H1 (cell line): ENCODE results near the gene DIP2B. TPM values are rescaled to one million over a fixed set of nuclear protein-coding genes. Genes with fewer than 3 reads are reported as not detected.

Source experiments
- CTCF ChIA-PET: fragments of 300-600 bp; sonication (Branson Sonifier 250); formaldehyde crosslinking; loops from one replicate; lab custom pipeline; 2021; ENCODE audit not compliant: partially characterized antibody; lab: Charles Lee
- POLR2A ChIA-PET: fragments of 300-600 bp; sonication (Branson Sonifier 250); formaldehyde crosslinking; loops from one replicate; lab custom pipeline; 2021; ENCODE audit warnings: inconsistent platforms; ENCODE audit not compliant: partially characterized antibody; lab: Charles Lee
- DNase-seq, 2 experiments: peaks; one replicate each; pipeline versions ENCODE4 v3.0.0 to v3.0.0-alpha.2; 2010 to 2022; ENCODE audit warnings: low spot score in 2 of 2, low read depth in 1 of 2, mixed read lengths in 1 of 2
- FAIRE-seq: peaks from 2 replicates; lab custom pipeline; 2011; peaks lifted over from hg19 to GRCh38; lab: Jason Lieb, UNC
- H2AFZ ChIP-seq: 2 replicates; pipeline ENCODE4 v1.8.1; 2012; ENCODE audit warnings: low read length, inconsistent platforms
- H2AK5ac ChIP-seq: 2 replicates; pipeline ENCODE4 v1.6.1; 2013; ENCODE audit warnings: low read depth, low read length
- H2BK120ac ChIP-seq: replicated peaks from 2 replicates; pipeline ENCODE3; 2013; ENCODE audit warnings: low read depth, low read length, inconsistent platforms
- H2BK12ac ChIP-seq: 2 replicates; pipeline ENCODE4 v1.6.1; 2013; ENCODE audit warnings: low read depth, low read length
- H2BK15ac ChIP-seq: 2 replicates; pipeline ENCODE4 v1.6.1; 2013; ENCODE audit warnings: low read length
- H2BK20ac ChIP-seq: 2 replicates; pipeline ENCODE4 v1.6.1; 2013; ENCODE audit warnings: low read length
- H2BK5ac ChIP-seq: 2 replicates; pipeline ENCODE4 v1.6.1; 2013; ENCODE audit warnings: low read depth, low read length
- H3K14ac ChIP-seq: 2 replicates; pipeline ENCODE4 v1.6.1; 2013; ENCODE audit warnings: inconsistent platforms; ENCODE audit not compliant: insufficient read length
- H3K18ac ChIP-seq: 2 replicates; pipeline ENCODE4 v1.6.1; 2013; ENCODE audit warnings: low read length; ENCODE audit errors: extremely low read depth
- H3K23ac ChIP-seq: 2 replicates; pipeline ENCODE4 v1.6.1; 2013; ENCODE audit warnings: inconsistent platforms; ENCODE audit not compliant: insufficient read length
- H3K23me2 ChIP-seq: 2 replicates; pipeline ENCODE4 v1.6.1; 2013; ENCODE audit warnings: low read depth, low read length
- H3K27ac ChIP-seq: 2 replicates; pipeline ENCODE4 v1.6.1; 2011; ENCODE audit warnings: low read depth, low read length, inconsistent platforms
- H3K27me3 ChIP-seq, 4 experiments: replicated peaks in 1 of 4; 1 replicate in 1 of 4; 2 replicates in 3 of 4; pipeline versions ENCODE4 v1.6.1 to v1.8.1; 2011 to 2013; ENCODE audit warnings: low read length in 3 of 4, mild to moderate bottlenecking in 3 of 4, inconsistent platforms in 2 of 4, mixed read lengths in 2 of 4, moderate library complexity in 1 of 4; ENCODE audit not compliant: control insufficient read depth in 3 of 4, insufficient read depth in 3 of 4; ENCODE audit errors: extremely low read depth in 1 of 4
- H3K36me3 ChIP-seq, 4 experiments: 2 replicates each; pipeline versions ENCODE4 v1.6.1 to v1.8.1; 2011 to 2013; ENCODE audit warnings: mild to moderate bottlenecking in 4 of 4, low read length in 3 of 4, moderate library complexity in 2 of 4, control low read depth in 1 of 4, inconsistent platforms in 1 of 4; ENCODE audit not compliant: insufficient read depth in 4 of 4, control insufficient read depth in 2 of 4
- H3K4ac ChIP-seq: replicated peaks from 2 replicates; pipeline ENCODE3; 2013; ENCODE audit warnings: low read length, low read depth, mixed read lengths, inconsistent platforms; ENCODE audit not compliant: insufficient read length
- H3K4me1 ChIP-seq, 4 experiments: replicated peaks in 1 of 4; 1 replicate in 1 of 4; 2 replicates in 3 of 4; pipeline versions ENCODE4 v1.6.1 to v1.8.1; 2011 to 2013; ENCODE audit warnings: low read length in 3 of 4, inconsistent platforms in 2 of 4, mixed read lengths in 1 of 4; ENCODE audit not compliant: insufficient read depth in 4 of 4, control insufficient read depth in 3 of 4
- H3K4me2 ChIP-seq, 2 experiments: 2 replicates each; pipeline versions ENCODE4 v1.6.1 to v1.8.1; 2011 to 2013; ENCODE audit warnings: low read depth in 2 of 2, low read length in 2 of 2, control low read depth in 1 of 2, inconsistent platforms in 1 of 2, mild to moderate bottlenecking in 1 of 2; ENCODE audit not compliant: insufficient read depth in 1 of 2
- H3K4me3 ChIP-seq, 4 experiments: fragments of 200-600, 300-600 bp in 1 of 4; sonication (generic), shearing (Covaris generic), sonication (Bioruptor Twin) in 1 of 4; 2 replicates each; pipeline versions ENCODE4 v1.5.1 to v1.8.1; 2011 to 2016; ENCODE audit warnings: low read length in 4 of 4, low read depth in 3 of 4, control low read depth in 2 of 4, inconsistent platforms in 2 of 4, mild to moderate bottlenecking in 2 of 4, mixed read lengths in 1 of 4, moderate library complexity in 1 of 4; ENCODE audit not compliant: insufficient read depth in 2 of 4; ENCODE audit errors: extremely low read depth in 1 of 4
- H3K56ac ChIP-seq: replicated peaks from 2 replicates; pipeline ENCODE3; 2013; ENCODE audit warnings: low read depth, mild to moderate bottlenecking, mixed read lengths, low read length, inconsistent platforms; ENCODE audit not compliant: insufficient read length
- H3K79me1 ChIP-seq: 2 replicates; pipeline ENCODE4 v1.6.1; 2013; ENCODE audit warnings: low read depth, low read length, control low read depth
- H3K79me2 ChIP-seq, 2 experiments: 2 replicates each; pipeline versions ENCODE4 v1.6.1 to v1.8.1; 2012 to 2013; ENCODE audit warnings: low read length in 2 of 2, mild to moderate bottlenecking in 2 of 2, inconsistent platforms in 1 of 2; ENCODE audit not compliant: insufficient read depth in 2 of 2, control insufficient read depth in 1 of 2
- H3K9ac ChIP-seq, 4 experiments: replicated peaks in 1 of 4; 1 replicate in 1 of 4; 2 replicates in 3 of 4; pipeline versions ENCODE4 v1.6.1 to v1.8.1; 2011 to 2013; ENCODE audit warnings: low read depth in 3 of 4, low read length in 3 of 4, control low read depth in 2 of 4, mild to moderate bottlenecking in 2 of 4, moderate library complexity in 2 of 4, inconsistent platforms in 1 of 4; ENCODE audit errors: extremely low read depth in 1 of 4
- H3K9me3 ChIP-seq, 2 experiments: 2 replicates each; pipeline versions ENCODE4 v1.6.1 to v1.8.1; 2012 to 2013; ENCODE audit warnings: mild to moderate bottlenecking in 2 of 2, moderate library complexity in 2 of 2, control low read depth in 1 of 2, inconsistent platforms in 1 of 2, low read depth in 1 of 2, low read length in 1 of 2, mixed read lengths in 1 of 2; ENCODE audit not compliant: insufficient read depth in 2 of 2
- H4K20me1 ChIP-seq, 2 experiments: replicated peaks in 1 of 2; 2 replicates each; pipeline versions ENCODE3 to v1.8.1; 2011 to 2013; ENCODE audit warnings: inconsistent platforms in 2 of 2, low read length in 2 of 2, mild to moderate bottlenecking in 1 of 2; ENCODE audit not compliant: insufficient read depth in 2 of 2, control insufficient read depth in 1 of 2
- H4K5ac ChIP-seq: 2 replicates; pipeline ENCODE4 v1.6.1; 2013; ENCODE audit warnings: low read length, low read depth, mixed read lengths, inconsistent platforms; ENCODE audit not compliant: insufficient read length
- H4K8ac ChIP-seq: 2 replicates; pipeline ENCODE4 v1.8.0; 2013; ENCODE audit warnings: mild to moderate bottlenecking, moderate library complexity, low read length, inconsistent platforms; ENCODE audit not compliant: insufficient read depth; ENCODE audit errors: extremely low read depth
- H4K91ac ChIP-seq: replicated peaks from 2 replicates; pipeline ENCODE3; 2013; ENCODE audit warnings: low read length, mixed read lengths, inconsistent platforms; ENCODE audit not compliant: insufficient read length
- ATF2 ChIP-seq: IDR thresholded peaks from 2 replicates; pipeline ENCODE4 v1.6.1; 2012; ENCODE audit warnings: low read length, inconsistent platforms
- CBX8 ChIP-seq: fragments of 300-800, 300-1000 bp; sonication (generic); IDR thresholded peaks from 2 replicates; pipeline ENCODE4 v1.7.1; 2016; ENCODE audit warnings: low read depth, low read length, borderline replicate concordance
- CTBP2 ChIP-seq: IDR thresholded peaks from 2 replicates; pipeline ENCODE4 v1.7.0; 2011; ENCODE audit warnings: borderline replicate concordance, mild to moderate bottlenecking, moderate library complexity, mixed read lengths, low read length; ENCODE audit not compliant: insufficient read depth, insufficient read length
- EZH2 ChIP-seq: fragments of 200-600 bp; sonication (generic); IDR thresholded peaks from 2 replicates; pipeline ENCODE4 v1.7.1; 2012; ENCODE audit warnings: low read depth, mild to moderate bottlenecking, moderate library complexity, low read length, inconsistent platforms; ENCODE audit not compliant: severe bottlenecking
- GABPA ChIP-seq: IDR thresholded peaks from 2 replicates; pipeline ENCODE4 v1.6.1; 2011; ENCODE audit warnings: mild to moderate bottlenecking, low read length, moderate library complexity, borderline replicate concordance; ENCODE audit not compliant: insufficient read depth
- HDAC2 ChIP-seq, 2 experiments: fragments of 300-600 bp in 1 of 2; sonication (generic) in 1 of 2; IDR thresholded peaks; 2 replicates each; pipeline ENCODE4 v1.6.1; 2011 to 2012; ENCODE audit warnings: low read depth in 2 of 2, low read length in 2 of 2, mild to moderate bottlenecking in 2 of 2, moderate library complexity in 2 of 2, borderline replicate concordance in 1 of 2, inconsistent platforms in 1 of 2
- NRF1 ChIP-seq: IDR thresholded peaks from 2 replicates; pipeline ENCODE4 v1.6.1; 2011; ENCODE audit warnings: mild to moderate bottlenecking, low read depth, low read length, improper control_type of control experiment
- PHF8 ChIP-seq: fragments of 200-600 bp; sonication (generic); conservative IDR thresholded peaks from 2 replicates; pipeline ENCODE4 v1.7.1; 2012; ENCODE audit warnings: low read depth, mild to moderate bottlenecking, inconsistent platforms, low read length, moderate library complexity
- POU5F1 ChIP-seq: IDR thresholded peaks from 2 replicates; pipeline ENCODE4 v1.6.1; 2011; ENCODE audit warnings: low read depth, mild to moderate bottlenecking, low read length, moderate library complexity
- SP4 ChIP-seq: IDR thresholded peaks from 2 replicates; pipeline ENCODE4 v1.6.1; 2012; ENCODE audit warnings: low read length, inconsistent platforms
- WGBS, 2 experiments: shearing (Covaris generic) in 1 of 2; methylation state at CpG; one replicate each; pipeline versions ENCODE4 v1.1.6 to v1.1.7; 2013 to 2015; ENCODE audit warnings: low lambda C conversion rate in 2 of 2, mixed read lengths in 2 of 2, inconsistent platforms in 1 of 2, low coverage in 1 of 2, missing lambda C conversion rate in 1 of 2; ENCODE audit not compliant: insufficient replicate concordance in 2 of 2, insufficient coverage in 1 of 2, insufficient read length in 1 of 2; ENCODE audit errors: extremely low coverage in 1 of 2, missing lambda C conversion rate in 1 of 2; 5-methylcytosine and 5-hydroxymethylcytosine counted together
- polyA plus RNA-seq, 7 experiments: library from polyadenylated mRNA; depleted of rRNA in 3 of 7; stranded (reverse) in 5 of 7; unstranded in 2 of 7; fragments of >200 nt in 5 of 7; fragments of 200-250 nt in 2 of 7; gene quantifications; 1 replicate in 5 of 7; 2 replicates in 1 of 7; 4 replicates in 1 of 7; pipeline versions ENCODE4 v1.2.1 to v1.2.3, GENCODE V29; 2011 to 2013; ENCODE audit warnings: missing spikeins in 2 of 7, mixed read lengths in 2 of 7
- total RNA-seq: library from RNA; stranded (reverse); fragmentation: NEBNext Ultra II Directional; extraction: Animal tissue kit (Norgen Biotek cat#: 25700); gene quantifications from 2 replicates; pipeline ENCODE4 v1.2.1, GENCODE V29; 2021

Gene DIP2B
- total and polyA plus RNA-seq, 2 of the 8 experiments (the other 6 are each of a cell fraction or from before 2014, with no cell fraction given): 11.1 to 29.6 TPM

DNA sequence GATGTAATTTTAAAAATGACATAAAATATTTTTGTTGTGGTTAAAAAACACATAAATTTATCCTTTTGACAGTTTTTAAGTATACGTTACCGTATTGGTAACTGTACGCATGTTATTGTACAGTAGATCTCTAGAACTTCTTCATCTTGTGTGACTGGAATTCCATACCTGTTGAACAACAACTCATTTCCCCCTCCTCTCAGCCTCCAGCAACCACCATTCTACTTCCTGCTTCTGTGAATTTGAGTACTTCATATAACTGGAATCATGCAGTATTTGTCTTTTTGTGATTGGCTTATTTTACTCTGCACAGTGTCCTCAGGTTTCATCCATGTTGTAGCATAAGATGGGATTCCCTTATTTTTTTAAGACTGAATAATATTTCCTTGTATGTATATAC, 145.5 kb downstream of the DIP2B start:
- FAIRE-seq (no peak), DNase-seq (no peak)
- ChIA-PET POLR2A (no interaction called here), CTCF (no interaction called here)
- H3K18ac ChIP-seq: no peak overlapping the region
- H3K23ac ChIP-seq: no peak overlapping the region
- no peak overlapping the region for H3K4me3 ChIP-seq
- H3K79me2 ChIP-seq: no peaks in the 10 kb centered on the region
- H3K23me2 ChIP-seq: no peaks in the 10 kb centered on the region
- WGBS, 2 experiments: 88% methylated on average over 3 of the region's 3 CpGs; no CpG with 5 or more reads in 1 of the 2 experiments
- no peak overlapping the region for H3K4ac ChIP-seq
- H3K56ac ChIP-seq: no peak overlapping the region
- H3K9me3 ChIP-seq: no peaks in the 10 kb centered on the region
- H2AFZ ChIP-seq: no peak overlapping the region
- no peaks in the 10 kb centered on the region for H3K27me3 ChIP-seq
- H3K79me1 ChIP-seq: no peaks in the 10 kb centered on the region; the same call in 1 of the 2 replicates
- no peak overlapping the region for H2BK12ac ChIP-seq
- H3K4me1 ChIP-seq: no peaks in the 10 kb centered on the region
- no peak overlapping the region for H2BK120ac ChIP-seq
- no peak overlapping the region for H2BK5ac ChIP-seq
- no peak overlapping the region for H4K8ac ChIP-seq
- H3K36me3 ChIP-seq: 0 out of 8 replicates have a peak, but pooled peaks cover 0 to 2% (median 0%) of the 10 kb centered on the region in 4 experiments
- H4K20me1 ChIP-seq: no peaks in the 10 kb centered on the region
- no peak overlapping the region for H3K4me2 ChIP-seq
- H3K9ac ChIP-seq: no peak overlapping the region
- H3K27ac ChIP-seq: no peak overlapping the region
- no peak overlapping the region for H3K14ac ChIP-seq
- no peak overlapping the region for H2BK20ac ChIP-seq
- no peak overlapping the region for H2AK5ac ChIP-seq
- no peak overlapping the region for H4K91ac ChIP-seq
- H2BK15ac ChIP-seq: no peak overlapping the region
- H4K5ac ChIP-seq: no peak overlapping the region
- TF ChIP-seq CBX8 (no peak), SP4 (no peak), POU5F1 (no peak), PHF8 (no peak), EZH2 (no peak), NRF1 (no peak), ATF2 (no peak), GABPA (no peak), CTBP2 (no peak), HDAC2 (IDR thresholded peaks at IDR 0.05; ENCODE audit: borderline replicate concordance in 1 of 2, low read depth in 2 of 2, low read length in 2 of 2) (no peak)
